GM18519 (cell line): ENCODE results near the gene STARD10.
"Not testable (repeated sequence)": the region's sequence is repeated elsewhere in the genome, so short reads cannot be mapped to it uniquely, and the experiment has no call there.

Experiments
- ATAC-seq: cut with Tn5 transposase; IDR thresholded peaks from one replicate; pipeline ENCODE4 v1.9.1; 2021; ENCODE audit warnings: mild to moderate bottlenecking, moderate library complexity; ENCODE audit not compliant: unreplicated experiment, low FRiP score

STARD10 gene, protein sequence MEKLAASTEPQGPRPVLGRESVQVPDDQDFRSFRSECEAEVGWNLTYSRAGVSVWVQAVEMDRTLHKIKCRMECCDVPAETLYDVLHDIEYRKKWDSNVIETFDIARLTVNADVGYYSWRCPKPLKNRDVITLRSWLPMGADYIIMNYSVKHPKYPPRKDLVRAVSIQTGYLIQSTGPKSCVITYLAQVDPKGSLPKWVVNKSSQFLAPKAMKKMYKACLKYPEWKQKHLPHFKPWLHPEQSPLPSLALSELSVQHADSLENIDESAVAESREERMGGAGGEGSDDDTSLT

DNA sequence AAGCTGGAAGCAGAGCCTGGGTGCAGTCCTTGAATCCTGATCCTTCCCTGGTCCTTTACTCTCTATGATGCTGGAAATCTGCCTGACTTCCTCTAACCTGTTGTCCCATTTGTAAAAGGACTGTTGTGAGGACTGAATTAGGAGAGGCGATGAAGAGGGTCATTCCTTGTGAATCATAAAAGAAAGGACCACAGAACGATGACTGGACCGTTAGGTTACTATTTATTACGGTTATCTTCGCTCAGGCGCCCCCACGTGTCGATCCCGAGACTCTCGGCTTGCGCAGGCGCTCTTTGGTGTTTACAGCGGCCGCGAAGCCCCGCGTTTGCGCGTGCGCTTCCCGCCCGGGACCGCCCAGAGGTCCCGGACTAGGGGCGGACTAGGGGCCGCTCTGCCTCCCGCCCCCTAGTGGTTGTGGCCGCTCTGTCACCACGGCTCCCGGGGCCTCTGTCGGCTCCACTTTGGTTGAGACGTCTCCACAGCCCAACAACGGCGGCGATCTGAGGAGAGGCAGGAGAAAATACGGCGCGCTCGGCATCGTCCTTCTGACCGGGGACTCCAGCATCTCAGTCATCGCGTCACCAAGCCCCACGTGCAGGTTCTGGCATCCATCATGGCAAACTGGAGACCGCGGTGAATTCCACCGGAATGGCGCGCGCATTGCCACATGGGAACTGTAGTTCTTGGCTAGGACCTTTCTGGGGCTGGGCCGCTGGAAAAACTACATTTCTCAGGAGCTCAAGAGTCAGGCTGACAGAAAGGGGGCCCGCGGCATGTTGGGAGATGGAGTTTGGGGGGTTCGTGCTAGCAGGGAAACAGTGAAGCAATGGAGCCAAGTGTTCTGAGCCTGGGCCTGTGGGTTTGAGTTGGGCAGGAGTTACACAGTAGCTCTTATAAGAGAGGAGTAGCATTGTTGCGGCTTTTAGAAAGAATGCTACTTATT is at the start of gene STARD10:
Gene STARD10, minus strand, starts transcription at position 623 of the 943 bp plus-strand sequence. CDS start 12,866 bp downstream, outside the sequence.
- ATAC-seq = peak; percentile 73

DNA sequence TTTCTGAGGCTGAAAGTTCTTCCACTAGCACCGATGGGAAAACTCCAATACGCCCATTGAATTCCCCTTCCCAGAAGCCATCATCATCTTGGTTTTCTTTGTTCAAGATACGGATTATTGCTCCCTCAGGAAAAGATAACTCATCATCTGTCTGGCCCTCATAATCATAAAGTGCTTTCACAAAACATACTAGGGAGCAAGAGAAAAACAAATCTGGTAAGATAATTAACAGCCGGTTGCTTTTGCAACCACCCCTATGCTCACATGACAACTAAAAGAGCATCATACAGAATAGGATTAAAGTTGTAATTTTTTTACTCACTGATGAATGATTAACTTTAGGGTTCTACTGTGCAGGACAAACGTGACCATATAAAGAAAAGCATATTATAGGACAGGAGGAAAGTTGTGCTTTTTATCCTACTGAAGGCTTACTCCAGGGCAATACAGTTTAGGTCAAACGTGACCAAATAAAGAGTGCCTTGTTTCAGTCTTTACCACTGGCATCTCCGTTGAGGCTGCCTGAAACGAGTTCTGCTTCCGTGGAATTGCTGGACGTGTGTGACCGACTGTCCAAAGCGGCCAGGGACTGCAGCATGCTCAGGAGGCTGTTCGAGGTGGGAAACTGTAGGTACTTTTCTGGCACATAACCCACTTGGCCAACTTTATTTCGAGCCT is 48.9 kb upstream of the STARD10 start:
- no peak for ATAC-seq

DNA sequence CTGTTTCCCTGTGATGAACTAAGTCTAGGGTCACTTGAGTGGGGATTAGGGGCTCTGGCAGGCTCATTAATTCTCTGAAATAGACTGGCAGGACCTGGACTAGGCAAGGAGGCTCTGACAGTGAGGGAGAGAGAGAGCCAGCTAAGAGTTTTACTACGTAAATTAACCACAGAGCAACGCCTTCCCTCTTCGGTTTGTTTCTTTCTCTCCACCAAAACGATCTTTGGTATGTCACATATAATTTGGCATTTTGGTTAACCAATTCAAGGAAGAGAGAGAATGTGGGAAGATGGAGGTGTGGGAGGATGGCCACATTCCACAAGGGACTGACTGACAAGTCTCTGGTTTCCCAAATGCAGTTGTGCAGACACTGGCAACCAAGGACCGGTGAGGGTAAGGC is 48.3 kb upstream of the STARD10 start:
- ATAC-seq = no peak

DNA sequence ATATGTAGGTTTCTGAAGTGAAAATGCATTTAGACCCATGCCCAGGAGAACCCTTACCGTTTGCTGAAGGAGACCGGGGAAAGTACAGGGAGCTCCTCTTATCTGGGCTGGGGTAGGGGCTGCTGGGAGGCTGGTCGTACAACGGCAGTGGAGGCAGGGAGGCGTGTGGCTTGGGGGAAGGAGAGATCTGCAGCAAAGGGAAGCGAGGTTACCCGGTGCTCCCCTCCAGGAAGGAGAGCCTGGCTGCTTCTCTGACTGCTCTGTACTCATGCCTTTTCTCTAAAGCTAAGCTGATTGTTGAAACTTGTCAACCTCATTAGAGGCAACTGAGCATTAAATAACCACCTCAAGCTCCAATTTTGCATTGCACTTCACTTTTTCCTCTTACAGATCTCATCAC is 47.5 kb upstream of the STARD10 start:
- ATAC-seq = no peak

DNA sequence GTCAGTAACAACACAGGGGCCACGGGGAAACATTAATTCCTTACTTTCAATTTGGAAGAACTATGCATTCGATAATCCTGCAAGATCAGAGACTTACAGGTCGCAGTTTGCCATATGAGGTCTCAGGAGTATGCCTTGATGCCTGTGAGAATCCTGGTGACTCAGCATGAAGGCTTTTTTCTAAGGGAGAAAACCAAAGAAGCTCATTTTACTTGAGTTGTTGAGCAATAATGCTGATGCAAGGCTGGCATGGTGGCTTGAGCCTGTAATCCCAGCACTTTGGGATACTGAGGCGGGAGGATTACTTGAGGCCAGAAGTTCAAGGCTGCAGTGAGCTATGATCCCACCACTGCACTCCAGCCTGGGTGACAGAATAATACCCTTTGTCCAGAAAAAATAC is 46.9 kb upstream of the STARD10 start:
- ATAC-seq = no peak

DNA sequence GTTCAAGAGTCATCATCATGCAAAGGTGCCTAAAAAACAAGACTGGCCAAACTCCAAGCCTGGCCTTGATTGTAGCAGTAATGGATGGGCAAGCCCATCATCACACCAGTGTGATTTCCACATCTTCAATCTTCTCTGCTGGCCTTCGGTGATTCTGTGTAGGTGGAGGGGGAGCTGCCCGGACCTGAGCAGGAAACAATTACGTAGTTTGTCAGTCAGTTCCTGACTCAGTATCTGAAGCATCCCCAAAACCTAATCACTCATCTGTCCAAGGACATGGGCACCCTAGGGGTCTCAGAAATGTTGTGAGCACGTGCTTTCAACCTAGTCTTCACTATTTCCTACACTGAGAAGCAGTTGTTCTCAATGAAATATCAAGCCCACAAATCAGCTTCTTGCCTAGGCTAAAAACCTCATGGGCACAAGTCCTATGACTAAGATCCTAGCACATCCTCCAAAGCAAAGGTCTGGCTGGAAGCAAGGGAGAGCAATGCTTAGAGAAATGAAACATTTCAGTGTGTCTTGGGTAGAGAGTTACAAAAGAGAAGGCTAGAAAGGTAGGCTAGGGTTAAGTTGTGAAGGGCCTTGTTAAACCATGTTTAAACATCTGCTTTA is 45.0 kb upstream of the STARD10 start:
- ATAC-seq = no peak

DNA sequence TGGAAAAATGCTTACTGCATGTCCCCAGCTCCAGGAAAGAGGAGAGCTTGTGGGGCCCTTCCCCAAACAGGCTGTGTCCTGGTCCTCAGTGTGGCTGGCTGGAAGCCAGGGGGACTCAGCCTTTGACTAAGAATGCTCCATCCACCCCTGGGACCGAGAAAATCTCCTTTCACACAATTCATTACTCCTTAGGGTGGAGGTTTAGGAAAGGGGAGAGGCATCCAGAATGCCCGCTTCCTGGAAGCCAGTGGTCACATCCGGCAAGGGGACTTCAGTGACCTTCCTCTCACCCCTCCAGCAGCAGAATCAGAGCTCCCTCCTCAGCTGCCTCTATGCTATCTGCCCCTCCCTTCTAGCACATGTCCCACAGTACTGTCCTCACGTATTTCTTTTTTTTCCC is 42.3 kb upstream of the STARD10 start:
- no peak for ATAC-seq

DNA sequence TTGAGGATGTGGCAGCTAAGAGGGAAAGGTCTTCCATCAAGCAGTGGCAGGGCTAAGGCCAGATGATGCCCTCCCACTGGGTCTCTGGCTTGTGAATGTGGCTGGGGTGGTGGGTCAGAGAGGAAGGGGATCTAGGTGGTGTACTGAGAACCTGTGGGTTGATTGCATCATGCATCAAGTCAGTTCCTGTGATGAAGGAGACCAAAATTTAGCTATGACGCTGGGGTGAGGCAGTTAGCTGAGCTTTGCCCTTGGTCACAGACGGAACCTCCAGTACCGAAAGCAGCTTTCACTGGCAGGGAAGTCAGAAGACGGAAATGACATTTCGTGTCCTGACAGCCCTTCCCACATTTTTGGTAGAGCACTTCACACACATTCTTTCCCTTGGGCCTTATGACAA is 41.1 kb upstream of the STARD10 start:
- ATAC-seq = no peak

DNA sequence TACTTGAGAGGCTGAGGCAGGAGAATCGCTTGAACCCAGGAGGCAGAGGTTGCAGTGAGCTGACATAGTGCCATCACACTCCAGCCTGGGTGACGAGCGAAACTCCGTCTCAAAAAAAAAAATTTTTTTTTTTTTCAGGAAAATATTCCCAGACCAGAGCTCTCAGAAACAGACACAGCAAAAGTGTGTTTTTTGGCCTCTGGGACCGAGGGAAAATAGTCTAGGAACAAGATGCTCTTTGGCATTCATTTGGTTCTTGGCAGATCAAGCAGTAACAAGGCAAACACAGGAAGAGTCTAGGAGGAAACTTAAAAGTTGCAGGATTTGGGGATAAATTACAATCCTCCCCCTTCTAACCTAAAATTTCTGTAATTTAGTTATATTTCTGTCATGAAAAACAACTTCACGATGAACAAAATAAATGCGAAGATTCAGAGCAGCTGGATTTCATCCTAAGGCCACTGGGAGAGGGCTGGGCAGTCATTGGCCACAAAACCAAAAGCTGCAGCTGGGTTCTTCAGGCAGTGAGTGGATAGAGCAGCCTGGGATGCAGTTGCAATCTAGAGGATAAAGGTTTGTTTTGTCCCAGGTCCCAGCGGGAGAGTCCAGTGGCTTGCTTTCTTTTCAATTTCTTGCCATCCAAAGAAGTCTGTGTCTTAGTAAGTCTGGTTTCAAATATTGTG is 40.1 kb upstream of the STARD10 start:
- no peak for ATAC-seq

DNA sequence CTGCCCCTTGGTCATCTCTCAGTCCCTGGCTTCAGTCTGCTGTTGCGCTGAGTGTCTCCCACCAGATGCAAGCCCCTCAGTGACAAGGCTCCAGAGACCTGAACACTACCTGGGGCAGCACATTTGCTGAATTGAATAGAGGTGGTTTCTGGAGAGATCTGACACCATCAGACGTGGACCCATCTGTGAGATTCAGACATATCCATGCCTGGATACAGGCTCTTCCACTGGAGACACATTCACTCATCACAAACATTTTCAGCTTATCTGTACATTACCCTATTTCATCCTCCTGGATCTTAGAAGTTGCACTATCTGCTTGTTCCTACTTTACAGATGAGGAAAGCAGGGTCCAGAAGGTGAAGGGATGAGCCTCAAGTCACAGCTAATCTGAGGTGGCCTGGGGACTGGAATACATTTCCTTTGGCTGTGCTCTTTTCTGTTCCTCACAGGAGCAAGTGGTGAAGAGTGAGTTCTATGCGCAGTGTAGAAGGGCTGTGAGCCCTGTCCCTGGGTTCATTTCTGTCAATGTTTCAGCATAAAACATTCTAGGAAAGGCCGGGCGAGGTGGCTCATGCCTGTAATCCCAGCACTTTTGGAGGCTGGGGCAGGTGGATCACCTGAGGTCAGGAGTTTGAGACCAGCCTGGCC is 39.4 kb upstream of the STARD10 start:
- ATAC-seq = no peak

DNA sequence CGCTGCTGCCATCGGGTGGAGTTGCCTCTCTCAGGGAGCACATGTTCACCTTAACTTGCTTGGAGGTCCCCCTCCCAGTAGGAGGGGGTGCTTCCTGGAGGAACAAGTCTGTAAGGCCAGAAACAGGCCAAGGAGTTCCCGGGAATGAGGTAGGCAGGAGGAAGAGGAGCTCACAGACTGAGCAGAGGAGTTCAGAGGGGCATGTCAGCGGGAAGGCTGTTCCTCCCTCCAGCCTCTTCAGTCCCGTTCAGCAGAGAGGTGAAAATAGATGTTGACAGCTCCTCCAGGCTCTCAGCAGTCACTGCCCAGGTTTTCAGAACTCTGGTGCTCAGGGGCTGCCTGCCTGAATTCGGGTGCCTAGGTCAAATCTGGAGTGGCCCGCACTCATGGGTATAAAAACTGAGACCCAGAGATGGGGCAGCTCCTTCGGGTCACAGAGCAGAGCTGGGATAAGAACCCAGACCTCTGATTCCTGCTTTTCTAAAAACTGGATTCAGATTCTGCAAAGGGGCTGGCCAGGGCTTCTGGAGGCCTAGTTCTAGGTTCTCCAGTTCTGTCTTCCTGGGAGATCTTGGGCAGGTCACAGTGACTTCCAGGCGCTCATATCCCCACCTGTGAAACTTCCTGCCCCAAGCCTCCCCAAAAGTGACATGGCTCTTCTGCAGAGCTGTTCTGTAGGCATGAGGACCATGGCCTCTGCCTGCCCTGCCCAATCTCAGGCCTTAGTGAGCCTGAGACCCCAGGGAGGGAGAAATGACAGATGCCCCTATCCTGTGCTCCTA is 38.6 kb upstream of the STARD10 start:
- ATAC-seq = no peak

DNA sequence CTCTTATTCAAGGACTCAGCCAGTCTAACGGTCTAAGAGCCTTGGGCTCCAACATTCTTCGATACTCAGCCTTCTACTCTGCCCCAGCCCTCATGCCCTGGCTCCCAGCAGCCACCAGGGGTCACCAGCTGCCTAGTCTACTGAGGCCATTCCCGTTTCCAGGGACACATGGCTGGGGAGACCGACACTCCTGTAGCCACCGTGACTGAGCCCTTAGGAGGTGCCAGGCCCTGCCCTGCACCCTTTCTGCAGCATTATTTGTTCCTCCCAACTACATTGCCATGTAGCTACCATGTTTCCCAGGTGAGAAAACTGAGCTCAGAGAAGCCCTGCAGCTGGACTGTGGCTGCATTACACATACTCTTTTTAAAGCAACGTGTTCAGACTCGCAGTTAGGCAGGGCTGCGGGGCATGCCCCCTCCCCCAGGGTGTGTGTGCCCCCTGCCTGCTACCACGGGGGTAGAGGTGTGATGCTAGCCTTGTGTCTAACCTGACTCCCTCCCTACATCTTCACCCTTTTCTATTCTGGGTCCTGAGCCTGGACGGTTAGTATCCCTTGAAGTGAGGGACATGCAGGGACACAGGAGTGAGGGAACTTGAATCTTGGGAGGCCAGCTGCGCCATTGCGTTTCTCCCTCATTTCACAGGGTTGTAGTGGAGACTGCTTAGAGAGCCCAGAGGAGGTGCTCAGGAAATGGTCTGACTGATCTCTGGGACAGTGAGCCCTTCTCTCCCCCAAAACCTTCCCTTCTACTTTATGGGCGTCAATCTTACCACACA is 37.9 kb upstream of the STARD10 start:
- ATAC-seq = no peak

DNA sequence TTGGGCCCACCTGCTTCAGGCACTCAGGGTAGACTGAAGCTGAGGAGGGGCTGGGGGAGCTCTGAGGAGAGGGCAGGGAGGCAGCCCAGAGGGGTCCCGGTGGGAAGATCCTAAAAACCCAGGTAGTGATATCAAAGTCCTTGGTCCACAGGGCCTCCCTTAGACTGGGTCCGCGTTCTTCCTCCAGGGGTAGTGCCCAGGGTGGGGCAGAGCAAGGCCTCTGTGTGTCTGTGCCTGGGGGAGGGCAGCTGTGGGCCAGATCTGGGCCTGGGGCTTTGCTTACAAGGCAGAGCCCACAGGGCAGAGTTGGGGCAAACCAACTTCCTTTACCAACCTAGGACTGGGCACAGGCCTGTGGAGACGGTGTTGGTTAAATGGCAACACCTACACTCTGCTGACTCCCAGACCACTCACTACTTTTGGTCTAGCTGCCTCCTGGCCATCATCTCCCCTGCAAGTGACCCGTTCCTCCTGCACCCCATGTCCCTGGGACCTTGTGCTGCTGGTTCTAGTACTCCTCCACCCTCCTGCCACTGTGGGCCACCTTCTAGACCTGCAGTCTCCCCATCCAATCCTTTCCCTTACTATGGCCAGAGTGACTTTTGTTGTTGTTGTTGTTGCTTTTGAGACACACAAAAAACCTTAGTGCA is 36.2 kb upstream of the STARD10 start:
- ATAC-seq = no peak

DNA sequence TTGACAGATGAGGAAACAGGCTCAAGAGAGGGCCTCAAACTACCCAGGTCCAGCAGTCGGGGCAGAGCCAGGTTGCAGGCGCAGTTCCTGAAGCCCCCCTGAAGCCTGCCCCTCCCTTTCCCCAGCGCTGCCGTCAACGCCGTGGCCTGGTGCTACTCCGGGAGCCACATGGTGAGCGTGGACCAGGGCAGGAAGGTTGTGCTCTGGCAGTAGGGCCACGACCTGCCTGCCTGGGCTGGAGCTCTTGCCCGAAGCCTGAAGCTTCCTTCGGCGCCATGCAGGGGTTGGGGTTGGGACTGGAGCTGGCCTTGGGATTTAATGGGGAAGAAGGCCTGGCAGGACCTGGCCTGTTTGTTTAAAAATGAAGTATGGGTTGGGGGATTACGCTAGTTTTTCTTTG is 35.3 kb upstream of the STARD10 start:
- no peak for ATAC-seq

DNA sequence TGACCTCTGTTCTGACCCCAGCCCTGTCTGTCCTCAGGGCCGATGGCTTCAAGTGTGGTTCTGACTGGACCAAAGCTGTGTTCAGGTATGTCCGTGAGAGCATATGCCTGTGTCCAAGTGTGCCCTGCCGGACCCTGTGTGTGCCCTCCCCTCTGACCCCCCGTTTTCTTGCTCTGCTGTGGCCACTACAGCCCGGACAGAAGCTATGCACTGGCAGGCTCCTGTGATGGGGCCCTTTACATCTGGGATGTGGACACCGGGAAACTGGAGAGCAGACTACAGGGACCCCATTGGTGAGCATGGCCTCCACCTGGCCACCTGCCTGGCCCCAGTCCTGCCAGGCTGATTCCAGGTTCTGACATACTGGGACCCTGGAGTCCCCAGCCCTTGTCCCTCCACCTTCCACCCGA is 34.9 kb upstream of the STARD10 start:
- ATAC-seq = no peak

DNA sequence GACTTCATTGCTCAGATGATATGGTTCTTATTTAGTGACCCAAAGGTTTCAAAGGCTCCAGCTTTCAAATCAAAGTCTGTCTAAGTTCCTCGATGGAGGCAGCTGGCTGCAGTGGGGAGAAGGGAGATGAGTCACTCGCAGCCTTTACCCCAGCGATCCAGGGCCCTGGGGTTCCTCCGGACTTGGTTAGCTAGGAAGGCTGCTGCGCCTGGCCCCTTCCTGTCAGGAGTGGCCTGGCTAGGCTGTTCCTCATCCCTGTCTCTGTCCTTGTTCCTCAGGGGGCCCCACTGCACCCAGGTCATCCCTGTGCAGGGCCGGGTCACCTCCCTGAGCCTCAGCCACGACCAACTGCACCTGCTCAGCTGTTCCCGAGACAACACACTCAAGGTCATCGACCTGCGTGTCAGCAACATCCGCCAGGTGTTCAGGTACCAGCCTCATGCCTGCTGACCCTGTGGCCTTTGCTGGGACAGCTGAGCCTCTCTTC is 34.3 kb upstream of the STARD10 start:
- ATAC-seq = no peak

DNA sequence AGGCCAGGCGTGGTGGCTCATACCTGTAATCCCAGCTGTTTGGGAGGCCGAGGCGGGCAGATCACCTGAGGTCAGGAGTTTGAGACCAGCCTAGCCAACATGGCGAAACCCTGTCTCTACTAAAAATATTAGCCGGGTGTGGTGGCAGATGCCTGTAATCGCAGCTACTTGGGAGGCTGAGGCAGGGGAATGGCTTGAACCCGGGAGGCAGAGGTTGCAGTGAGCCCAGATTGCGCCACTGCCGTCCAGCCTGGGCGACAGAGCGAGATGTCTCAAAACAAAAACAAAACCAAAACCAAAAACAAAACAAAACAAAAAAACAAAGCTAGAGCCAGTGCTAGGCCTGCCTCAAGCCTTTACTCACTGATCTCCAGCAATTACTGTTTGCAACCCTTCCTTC is 33.8 kb upstream of the STARD10 start:
- not testable (repeated sequence) for ATAC-seq
